ENCODE measurements around the gene KIF17.

GRCh38 chr1:20660847-20661206 lies 57.0 kb downstream of the KIF17 start:
- TF ChIP-seq CTCF (IDR thresholded peaks at IDR 0.05) = no peak
- TF ChIP-seq POLR2A (IDR thresholded peaks at IDR 0.05) = no peak
